Astrocyte (in vitro differentiated cells and primary cell): ENCODE measurements around the gene ANO3. TPM values are rescaled to one million over a fixed set of nuclear protein-coding genes. Genes with fewer than 3 reads are reported as not detected.

Experiments
- DNase-seq: peaks from one replicate; pipeline ENCODE4 v3.0.0-alpha.2; 2010; ENCODE audit warnings: low read depth
- FAIRE-seq: peaks from 2 replicates; lab custom pipeline; 2011; peaks lifted over from hg19 to GRCh38; lab: Jason Lieb, UNC
- H2AFZ ChIP-seq: 2 replicates; pipeline ENCODE4 v1.6.0; 2012; ENCODE audit warnings: low read depth, low read length, inconsistent platforms
- H3K27ac ChIP-seq: 2 replicates; pipeline ENCODE4 v1.5.1; 2011; ENCODE audit warnings: low read depth, low read length, inconsistent platforms
- H3K27me3 ChIP-seq: 2 replicates; pipeline ENCODE4 v1.6.0; 2011; ENCODE audit warnings: low read length, inconsistent platforms; ENCODE audit not compliant: insufficient read depth
- H3K36me3 ChIP-seq: 2 replicates; pipeline ENCODE4 v1.5.1; 2011; ENCODE audit warnings: low read length, inconsistent platforms; ENCODE audit not compliant: insufficient read depth
- H3K4me1 ChIP-seq: 2 replicates; pipeline ENCODE4 v1.5.1; 2011; ENCODE audit warnings: low read length, inconsistent platforms; ENCODE audit not compliant: insufficient read depth
- H3K4me2 ChIP-seq: 2 replicates; pipeline ENCODE4 v1.6.0; 2012; ENCODE audit warnings: low read length, inconsistent platforms
- H3K4me3 ChIP-seq: 2 replicates; pipeline ENCODE4 v1.5.1; 2011; ENCODE audit warnings: low read depth, mild to moderate bottlenecking, low read length, inconsistent platforms; ENCODE audit not compliant: insufficient read depth
- H3K79me2 ChIP-seq: 2 replicates; pipeline ENCODE4 v1.6.0; 2012; ENCODE audit warnings: mild to moderate bottlenecking, low read length, inconsistent platforms; ENCODE audit not compliant: insufficient read depth
- H3K9ac ChIP-seq: 2 replicates; pipeline ENCODE4 v1.6.0; 2012; ENCODE audit warnings: mild to moderate bottlenecking, low read length, inconsistent platforms
- H3K9me3 ChIP-seq: 2 replicates; pipeline ENCODE4 v1.5.1; 2012; ENCODE audit warnings: low read depth, mild to moderate bottlenecking, low read length, inconsistent platforms; ENCODE audit not compliant: insufficient read depth
- H4K20me1 ChIP-seq: 2 replicates; pipeline ENCODE4 v1.6.0; 2012; ENCODE audit warnings: low read length, inconsistent platforms; ENCODE audit not compliant: insufficient read depth
- H3K27ac Mint-ChIP-seq: one replicate; pipeline ENCODE4 v1.8.0; 2021; ENCODE audit warnings: mild to moderate bottlenecking, mixed read lengths; ENCODE audit not compliant: unreplicated experiment
- H3K27me3 Mint-ChIP-seq: one replicate; pipeline ENCODE4 v1.8.0; 2021; ENCODE audit warnings: low read depth, mixed read lengths; ENCODE audit not compliant: unreplicated experiment
- H3K36me3 Mint-ChIP-seq: one replicate; pipeline ENCODE4 v1.8.0; 2021; ENCODE audit warnings: low read depth, mixed read lengths; ENCODE audit not compliant: unreplicated experiment
- H3K4me1 Mint-ChIP-seq: one replicate; pipeline ENCODE4 v1.8.0; 2021; ENCODE audit warnings: low read depth, mixed read lengths; ENCODE audit not compliant: unreplicated experiment
- H3K4me3 Mint-ChIP-seq: one replicate; pipeline ENCODE4 v1.8.0; 2021; ENCODE audit warnings: mild to moderate bottlenecking, moderate library complexity, mixed read lengths; ENCODE audit not compliant: unreplicated experiment
- H3K9me3 Mint-ChIP-seq: one replicate; pipeline ENCODE4 v1.8.0; 2021; ENCODE audit warnings: mild to moderate bottlenecking, mixed read lengths; ENCODE audit not compliant: unreplicated experiment
- EZH2 ChIP-seq: IDR thresholded peaks from 2 replicates; pipeline ENCODE4 v1.6.1; 2012; ENCODE audit warnings: mild to moderate bottlenecking, low read length, inconsistent platforms; ENCODE audit not compliant: insufficient read depth
- total RNA-seq: library from RNA; stranded (reverse); gene quantifications from 2 replicates; pipeline ENCODE4 v1.2.1, GENCODE V29; 2021
- TF ChIP-seq, protein P1 (sequence below): IDR thresholded peaks from 2 replicates; pipeline ENCODE4 v1.5.1; 2011; ENCODE audit warnings: low read depth, mild to moderate bottlenecking, inconsistent platforms, low read length, moderate library complexity; ENCODE audit not compliant: insufficient read depth

The ANO3 gene
- total RNA-seq, 1 donor from 2014 or later: 0.11 TPM

DNA sequence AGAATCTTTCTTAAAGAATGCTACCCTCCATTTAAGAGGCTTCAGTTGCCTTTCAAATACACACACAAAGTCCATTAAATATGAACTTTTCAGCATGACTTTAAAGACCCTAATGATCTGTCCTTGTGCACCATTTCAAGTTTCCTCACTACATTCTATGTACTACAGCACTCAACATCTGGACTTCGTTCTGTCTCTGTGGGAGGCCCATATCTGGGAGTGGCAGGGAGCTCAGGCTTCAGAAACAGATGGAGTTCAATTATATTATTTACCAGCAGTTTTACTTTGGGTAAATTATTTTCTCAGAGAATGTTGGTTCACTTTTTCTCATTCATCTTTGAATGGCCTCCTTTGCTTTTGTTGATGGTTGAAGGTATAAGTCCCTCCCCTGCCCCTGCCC is 67.4 kb downstream of the ANO3 start:
- H3K27me3 ChIP-seq: no peaks in the 10 kb centered on the region
- no peaks in the 10 kb centered on the region for H3K4me1 ChIP-seq
- no peaks in the 10 kb centered on the region for H3K9me3 ChIP-seq
- no peak for DNase-seq
- Mint-ChIP-seq H3K9me3 (no peaks in the 10 kb centered on the region), H3K4me3 (no peak overlapping the region), H3K4me1 (no peaks in the 10 kb centered on the region), H3K27ac (no peak overlapping the region), H3K36me3 (no peaks in the 10 kb centered on the region), H3K27me3 (no peaks in the 10 kb centered on the region)
- H3K4me3 ChIP-seq: no peak overlapping the region
- no peaks in the 10 kb centered on the region for H3K36me3 ChIP-seq
- no peak for TF ChIP-seq EZH2
- TF ChIP-seq, protein P1, sequence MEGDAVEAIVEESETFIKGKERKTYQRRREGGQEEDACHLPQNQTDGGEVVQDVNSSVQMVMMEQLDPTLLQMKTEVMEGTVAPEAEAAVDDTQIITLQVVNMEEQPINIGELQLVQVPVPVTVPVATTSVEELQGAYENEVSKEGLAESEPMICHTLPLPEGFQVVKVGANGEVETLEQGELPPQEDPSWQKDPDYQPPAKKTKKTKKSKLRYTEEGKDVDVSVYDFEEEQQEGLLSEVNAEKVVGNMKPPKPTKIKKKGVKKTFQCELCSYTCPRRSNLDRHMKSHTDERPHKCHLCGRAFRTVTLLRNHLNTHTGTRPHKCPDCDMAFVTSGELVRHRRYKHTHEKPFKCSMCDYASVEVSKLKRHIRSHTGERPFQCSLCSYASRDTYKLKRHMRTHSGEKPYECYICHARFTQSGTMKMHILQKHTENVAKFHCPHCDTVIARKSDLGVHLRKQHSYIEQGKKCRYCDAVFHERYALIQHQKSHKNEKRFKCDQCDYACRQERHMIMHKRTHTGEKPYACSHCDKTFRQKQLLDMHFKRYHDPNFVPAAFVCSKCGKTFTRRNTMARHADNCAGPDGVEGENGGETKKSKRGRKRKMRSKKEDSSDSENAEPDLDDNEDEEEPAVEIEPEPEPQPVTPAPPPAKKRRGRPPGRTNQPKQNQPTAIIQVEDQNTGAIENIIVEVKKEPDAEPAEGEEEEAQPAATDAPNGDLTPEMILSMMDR: no peak
- no peak overlapping the region for H3K4me2 ChIP-seq
- FAIRE-seq: no peak
- H4K20me1 ChIP-seq: no peaks in the 10 kb centered on the region
- no peak overlapping the region for H3K27ac ChIP-seq
- H2AFZ ChIP-seq: no peak overlapping the region
- H3K9ac ChIP-seq: no peak overlapping the region
- H3K79me2 ChIP-seq: no peaks in the 10 kb centered on the region

DNA sequence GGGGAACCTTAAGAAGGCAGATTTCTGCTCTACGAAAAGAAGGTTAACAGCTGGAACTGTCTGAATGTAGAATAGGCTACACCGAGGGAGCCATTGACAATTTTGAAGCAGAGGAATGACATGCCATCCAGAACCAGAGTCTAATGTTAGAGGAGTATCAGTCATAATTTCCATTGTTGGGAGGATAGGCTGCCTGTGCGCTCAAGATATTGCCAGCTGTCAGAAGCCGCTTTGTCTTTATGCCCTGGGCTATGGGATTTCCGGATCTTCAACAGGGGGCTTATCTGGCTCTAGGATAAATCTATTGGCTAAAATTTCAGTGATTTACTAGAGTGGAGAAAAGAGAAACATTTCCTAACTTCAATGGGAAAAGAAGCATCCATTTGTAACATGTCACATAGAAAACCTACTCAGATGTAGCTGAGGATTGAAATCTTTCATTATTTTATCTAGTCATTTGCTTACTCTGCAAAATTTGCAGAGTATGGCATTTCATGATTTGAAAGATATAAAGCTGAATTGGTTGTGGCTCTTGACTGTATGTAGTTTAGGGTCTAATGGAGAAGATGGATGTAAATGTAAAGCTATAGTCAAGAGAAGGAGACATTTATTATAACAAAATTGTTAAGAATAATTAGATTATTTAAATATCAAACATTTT is 78.9 kb downstream of the ANO3 start:
- Mint-ChIP-seq H3K27ac (no peak overlapping the region), H3K9me3 (no peaks in the 10 kb centered on the region), H3K4me1 (no peaks in the 10 kb centered on the region), H3K36me3 (no peaks in the 10 kb centered on the region), H3K4me3 (no peak overlapping the region), H3K27me3 (no peaks in the 10 kb centered on the region)
- no peaks in the 10 kb centered on the region for H3K36me3 ChIP-seq
- no peaks in the 10 kb centered on the region for H3K27me3 ChIP-seq
- no peak overlapping the region for H3K4me2 ChIP-seq
- H3K9me3 ChIP-seq: no peaks in the 10 kb centered on the region
- no peak overlapping the region for H2AFZ ChIP-seq
- H3K4me3 ChIP-seq: no peak overlapping the region
- no peak for FAIRE-seq
- H3K9ac ChIP-seq: no peak overlapping the region
- no peak overlapping the region for H3K27ac ChIP-seq
- H3K79me2 ChIP-seq: no peaks in the 10 kb centered on the region
- no peaks in the 10 kb centered on the region for H4K20me1 ChIP-seq
- no peaks in the 10 kb centered on the region for H3K4me1 ChIP-seq
- no peak for TF ChIP-seq EZH2
- TF ChIP-seq, protein P1: no peak
- DNase-seq: no peak

DNA sequence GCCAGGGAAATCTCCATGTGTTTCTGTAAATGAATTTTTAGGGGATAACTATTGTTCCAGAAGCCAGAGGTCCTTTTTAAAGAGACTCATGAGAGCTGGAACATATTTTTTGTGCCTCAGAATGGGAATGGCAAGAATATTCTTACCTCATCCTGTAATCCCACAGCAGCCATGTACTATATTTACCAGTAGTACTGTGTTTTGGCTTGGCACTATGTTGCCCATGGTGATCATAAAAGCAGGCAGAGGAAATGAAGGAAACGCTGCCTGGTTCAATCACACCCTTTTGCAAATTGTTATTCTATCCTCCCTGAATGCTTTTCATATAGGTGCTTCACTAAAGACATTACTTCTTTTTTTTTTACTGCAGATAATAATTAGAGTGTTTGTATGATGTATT is 81.0 kb downstream of the ANO3 start:
- FAIRE-seq (no peak), DNase-seq (no peak)
- Histone ChIP-seq H3K36me3 (no peaks in the 10 kb centered on the region), H3K4me1 (no peaks in the 10 kb centered on the region), H3K27ac (no peak overlapping the region), H2AFZ (no peak overlapping the region), H3K9me3 (no peaks in the 10 kb centered on the region), H3K4me3 (no peak overlapping the region), H3K27me3 (no peaks in the 10 kb centered on the region), H4K20me1 (no peaks in the 10 kb centered on the region), H3K9ac (no peak overlapping the region), H3K4me2 (no peak overlapping the region), H3K79me2 (no peaks in the 10 kb centered on the region)
- TF ChIP-seq, protein P1: no peak
- TF ChIP-seq EZH2: no peak
- Mint-ChIP-seq H3K27me3 (no peaks in the 10 kb centered on the region), H3K9me3 (no peaks in the 10 kb centered on the region), H3K4me3 (no peak overlapping the region), H3K27ac (no peak overlapping the region), H3K36me3 (no peaks in the 10 kb centered on the region), H3K4me1 (no peaks in the 10 kb centered on the region)
